GM11168 (cell line): ENCODE measurements around the gene ENGASE.

Source experiments
- in situ Hi-C: fragments of 300-500 bp; cut with MboI; formaldehyde crosslinking; loops from one replicate; pipeline ENCODE4 v1.12.0; 2022; ENCODE audit warnings: low sequenced_read_pairs; ENCODE audit not compliant: unreplicated experiment

The ENGASE gene

GRCh38 chr17:79108232-79108850, 33.7 kb downstream of the ENGASE start:
- in situ Hi-C loops, result loop anchor here (10.0 kb wide), 1 partner anchor 286 kb away; no protein-coding TSS in a partner anchor

DNA sequence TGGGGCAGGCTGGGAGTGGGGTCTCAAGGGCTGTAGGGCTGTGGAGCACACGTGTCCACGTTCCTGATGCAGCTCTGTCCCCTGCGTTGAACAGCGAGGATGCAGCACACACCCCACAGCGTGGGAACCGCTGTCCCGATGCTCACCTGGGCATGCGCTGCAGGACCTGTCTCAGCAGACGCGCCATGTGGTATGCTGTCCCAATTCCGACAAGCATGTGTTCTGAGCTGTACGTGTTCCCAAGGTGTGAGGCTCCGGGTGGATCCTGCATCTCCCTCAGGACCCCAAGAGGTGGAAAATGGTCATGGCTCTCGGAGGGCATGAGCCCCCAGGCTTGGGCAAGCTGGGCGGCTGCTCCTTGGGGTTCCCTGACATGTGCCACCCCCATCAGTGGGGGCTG, 34.2 kb downstream of the ENGASE start:
- in situ Hi-C loops, result loop anchor here (10.0 kb wide), 1 partner anchor 286 kb away; no protein-coding TSS in a partner anchor

GRCh38 chr17:79109584-79109983, 35.0 kb downstream of the ENGASE start:
- in situ Hi-C loops, result loop anchor here (10.0 kb wide), 1 partner anchor 285 kb away; no protein-coding TSS in a partner anchor

DNA sequence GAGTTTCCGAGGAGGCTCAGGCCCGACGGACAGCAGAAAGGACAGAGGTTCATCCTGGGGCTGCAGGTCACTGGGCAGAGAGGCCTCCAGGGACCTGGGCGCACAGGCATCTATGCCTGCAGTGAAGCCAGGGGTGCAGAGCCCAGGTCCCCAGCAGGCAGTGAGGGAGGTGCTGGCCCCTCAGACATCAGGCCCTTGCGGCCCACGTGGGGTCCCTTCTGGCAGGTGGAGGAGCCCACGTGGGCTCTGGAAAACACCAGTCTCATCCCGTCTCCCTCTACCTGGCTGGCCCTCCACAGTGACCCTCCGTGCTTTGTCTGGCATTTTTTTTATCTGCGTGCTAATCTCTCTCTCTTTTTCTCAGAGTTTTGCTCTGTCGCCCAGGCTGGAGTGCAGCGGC, 36.5 kb downstream of the ENGASE start:
- in situ Hi-C loops, result no loop called here

DNA sequence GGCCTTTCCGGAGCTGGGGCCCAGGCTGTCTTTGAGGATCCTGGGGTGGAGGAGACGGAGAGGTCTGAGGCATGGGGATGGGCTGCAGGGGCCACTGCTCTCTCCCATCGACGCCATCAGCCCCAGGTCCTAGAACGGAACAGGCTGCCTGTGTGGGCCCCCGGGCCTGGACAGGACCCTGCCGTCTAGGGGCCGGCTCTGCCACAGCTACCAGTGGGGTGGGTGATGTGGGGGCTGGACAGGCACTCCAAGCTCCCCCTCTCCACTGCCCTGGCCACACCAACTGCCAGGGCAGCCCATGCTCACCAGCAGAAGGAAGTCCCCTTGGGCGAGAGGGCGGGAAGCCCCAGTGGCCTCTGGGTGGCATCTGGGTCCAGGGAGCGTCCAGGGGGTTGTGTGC, 37.8 kb downstream of the ENGASE start:
- in situ Hi-C loops, result no loop called here

GRCh38 chr17:79113699-79114457, 39.3 kb downstream of the ENGASE start:
- in situ Hi-C loops, result no loop called here

DNA sequence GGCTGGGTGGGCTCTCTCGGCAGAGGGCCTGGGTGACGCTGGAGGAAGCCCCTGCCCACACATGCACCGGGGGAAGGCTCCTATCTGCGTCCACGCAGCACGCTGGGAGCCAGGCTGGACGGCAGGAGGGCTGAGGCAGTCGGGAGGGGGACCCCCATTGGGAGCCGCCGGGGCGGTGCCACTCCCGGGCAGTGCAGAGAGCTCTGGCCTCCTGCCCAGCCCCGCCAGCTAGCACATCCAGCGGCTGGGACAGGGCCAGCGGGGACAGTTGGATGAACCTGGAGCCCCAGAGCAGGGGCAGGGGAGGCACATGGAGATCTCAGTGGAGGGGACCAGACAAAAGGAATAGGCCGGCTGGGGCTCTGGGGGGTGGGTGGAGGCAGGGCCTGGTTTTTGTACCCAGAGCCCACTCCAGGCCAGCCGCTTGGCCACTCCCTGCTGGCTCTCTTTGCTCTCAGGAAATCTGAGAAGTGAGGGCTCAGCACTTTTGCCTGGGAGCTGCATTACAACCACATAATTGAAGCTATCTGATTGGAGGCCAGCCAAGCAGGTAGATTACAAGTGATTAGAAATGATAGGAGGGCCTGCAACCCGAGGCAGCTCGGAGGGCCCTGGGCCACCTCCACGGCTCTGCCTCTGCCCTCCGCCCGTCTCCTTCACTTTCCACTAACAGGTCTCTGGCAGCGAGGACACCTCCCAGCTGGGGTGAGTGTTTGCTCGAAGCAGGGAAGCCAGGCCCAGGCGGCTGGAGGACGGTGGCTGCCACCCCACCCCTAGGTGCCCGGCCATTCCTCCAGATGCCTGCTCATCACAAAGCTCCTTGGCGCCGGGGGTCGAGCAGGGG, 40.1 kb downstream of the ENGASE start:
- in situ Hi-C loops, result no loop called here

GRCh38 chr17:79115487-79115886, 40.9 kb downstream of the ENGASE start:
- in situ Hi-C loops, result no loop called here

DNA sequence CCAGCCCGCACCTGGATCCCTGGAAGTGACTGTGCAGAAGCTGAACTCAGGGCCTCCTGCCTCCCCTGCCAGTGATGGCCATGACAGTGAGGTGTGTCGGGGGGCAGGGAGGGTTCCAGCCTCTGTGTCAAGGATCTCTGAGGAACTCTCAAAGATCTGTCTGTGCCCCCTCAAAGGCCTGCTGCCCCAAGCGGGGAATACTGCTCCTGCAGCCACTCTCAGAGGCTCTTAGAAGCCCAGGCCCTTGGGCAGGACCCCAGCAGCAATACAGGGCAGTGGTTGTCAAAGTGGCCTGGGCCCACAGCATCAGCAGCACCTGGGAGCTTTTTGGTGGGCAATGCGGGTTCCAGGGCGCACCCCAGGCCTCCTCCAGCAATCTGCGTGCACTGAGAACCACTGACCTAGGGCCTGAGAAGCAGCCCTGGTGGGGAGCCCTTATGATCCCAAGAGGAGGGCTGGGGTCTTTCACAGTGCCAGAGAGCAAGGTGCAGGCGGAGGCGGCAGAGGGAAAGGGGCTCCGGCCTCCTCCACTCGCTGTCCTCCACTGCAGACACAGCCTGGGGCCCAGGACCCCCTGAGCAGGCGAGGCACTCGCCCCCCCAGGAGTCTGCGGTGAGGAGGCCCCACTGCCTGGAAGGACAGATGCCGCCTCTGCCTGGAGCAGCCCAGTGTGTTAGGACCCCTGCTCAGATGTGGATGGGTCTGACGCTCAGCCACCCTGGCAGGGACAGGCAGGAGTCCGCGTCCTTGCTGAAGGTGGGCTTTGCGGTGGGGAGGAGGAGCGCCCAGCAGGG, 42.1 kb downstream of the ENGASE start:
- in situ Hi-C loops, result no loop called here

DNA sequence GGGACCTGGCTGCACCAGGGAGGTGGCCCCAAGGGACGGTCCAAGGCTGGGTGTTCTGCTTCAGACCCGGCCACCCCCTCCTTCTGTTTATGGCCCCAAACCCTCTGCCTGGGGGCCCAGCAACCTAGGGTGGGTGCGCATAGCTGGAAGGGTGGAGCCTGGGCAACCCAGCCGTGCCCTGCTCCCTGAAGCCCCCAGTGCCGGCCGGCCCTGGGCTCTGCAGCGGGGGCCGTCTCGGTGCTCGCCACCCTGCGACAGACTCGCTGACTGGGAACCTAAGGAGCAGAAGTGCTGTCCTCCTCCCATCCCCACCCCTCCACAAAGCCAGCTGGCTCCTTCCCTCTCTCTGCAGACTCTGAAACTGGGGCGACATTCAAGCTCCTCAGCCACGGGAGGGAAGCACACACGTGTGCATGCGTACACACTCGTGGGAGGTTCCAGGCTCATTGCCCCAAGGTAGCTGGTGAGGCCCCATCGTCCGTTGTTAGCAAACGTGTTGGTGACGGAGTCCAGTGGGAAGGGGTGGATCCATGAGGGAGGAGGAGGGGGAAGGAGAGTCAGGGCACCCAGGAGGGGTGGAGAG, 43.4 kb downstream of the ENGASE start:
- in situ Hi-C loops, result no loop called here

DNA sequence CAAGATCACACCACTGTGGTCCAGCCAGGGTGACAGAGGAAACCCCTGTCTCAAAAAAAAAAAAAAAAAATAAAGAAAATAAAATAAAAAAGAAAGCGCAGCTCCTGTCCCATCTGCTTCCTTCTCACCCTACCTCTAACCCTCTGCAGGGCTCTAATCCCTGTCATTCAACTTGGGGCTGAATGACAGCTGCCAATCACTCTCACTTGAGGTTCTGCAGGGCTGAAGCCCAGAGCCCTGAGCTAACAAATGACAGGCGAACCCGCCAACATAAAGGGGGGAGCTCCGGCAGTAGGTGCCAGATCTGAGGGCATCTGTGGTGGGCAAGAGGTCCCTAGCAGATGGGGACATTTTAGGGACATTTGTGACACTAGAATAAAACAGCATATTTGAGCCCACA, 44.3 kb downstream of the ENGASE start:
- in situ Hi-C loops, result no loop called here

DNA sequence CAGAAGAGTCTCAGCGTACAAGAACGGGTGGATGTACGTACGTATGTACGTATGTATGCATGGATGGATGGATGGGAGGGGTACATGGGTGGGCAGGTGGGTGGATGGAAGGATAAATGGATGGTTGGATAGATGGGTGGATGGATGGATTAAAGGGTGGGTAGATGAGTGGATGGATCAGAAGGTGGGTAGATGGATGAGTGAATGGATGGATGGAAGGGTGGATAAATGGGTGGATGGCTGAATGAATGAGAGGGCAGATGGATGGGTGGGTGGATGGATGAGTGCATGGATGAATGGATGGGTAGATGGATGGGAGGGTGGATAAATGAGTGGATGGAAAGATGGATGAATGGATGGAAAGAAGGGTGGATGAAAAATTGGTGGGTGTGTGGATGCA, 45.6 kb downstream of the ENGASE start:
- in situ Hi-C loops, result no loop called here

DNA sequence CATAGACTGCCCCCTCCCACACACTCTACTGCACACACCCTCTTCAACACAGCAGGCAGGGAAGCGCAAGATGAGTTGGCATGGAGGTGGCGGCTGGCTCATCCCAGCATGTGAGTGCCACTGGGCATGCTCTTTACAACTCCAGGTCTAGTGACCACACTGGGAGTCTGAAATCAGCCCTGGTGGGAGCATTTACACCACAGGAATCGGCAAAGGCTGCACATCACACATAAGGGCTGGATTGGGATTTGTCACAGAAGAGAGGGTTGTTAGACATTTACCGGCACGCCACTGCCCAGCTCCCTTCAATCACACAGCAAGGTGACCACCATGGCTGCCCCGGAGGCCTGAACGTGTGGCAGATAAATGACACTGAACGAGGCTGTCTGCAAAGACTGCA, 49.4 kb downstream of the ENGASE start:
- in situ Hi-C loops, result no loop called here

DNA sequence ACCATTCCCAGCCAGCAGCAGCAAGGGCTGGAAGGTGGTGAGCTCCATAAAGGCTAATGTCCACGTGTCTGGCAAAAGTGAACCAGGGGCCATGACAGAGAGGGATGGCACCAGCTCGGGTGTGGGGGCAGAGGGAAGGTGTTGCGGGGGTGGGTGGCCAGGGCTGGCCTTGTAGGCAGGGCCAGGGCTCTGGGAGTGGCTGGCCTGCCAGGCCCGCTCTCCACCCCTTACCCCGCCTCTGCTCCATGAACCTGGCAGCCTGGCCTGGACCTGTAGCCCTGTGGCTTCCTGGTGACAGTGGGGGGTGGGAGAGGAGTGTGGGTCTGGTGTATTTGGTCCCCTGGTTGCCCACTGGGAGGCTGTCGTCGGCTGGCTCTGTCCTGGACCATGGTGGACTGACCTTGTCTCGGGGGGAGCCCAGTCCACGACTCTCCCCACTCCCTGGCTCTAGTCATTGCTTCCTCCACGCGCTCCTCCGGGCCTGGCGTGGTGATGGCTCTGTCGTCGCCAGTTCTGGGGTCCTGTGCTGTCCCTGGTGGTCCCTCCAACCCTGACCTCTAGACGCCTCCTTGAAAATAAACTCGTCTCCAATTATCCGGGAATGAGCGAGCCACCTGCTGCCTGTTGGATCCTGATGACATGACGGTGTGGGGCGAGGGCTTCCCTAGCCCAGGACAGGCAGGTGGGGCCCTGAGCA, 50.0 kb downstream of the ENGASE start:
- in situ Hi-C loops, result no loop called here

GRCh38 chr17:79125503-79125902, 50.9 kb downstream of the ENGASE start:
- in situ Hi-C loops, result no loop called here

DNA sequence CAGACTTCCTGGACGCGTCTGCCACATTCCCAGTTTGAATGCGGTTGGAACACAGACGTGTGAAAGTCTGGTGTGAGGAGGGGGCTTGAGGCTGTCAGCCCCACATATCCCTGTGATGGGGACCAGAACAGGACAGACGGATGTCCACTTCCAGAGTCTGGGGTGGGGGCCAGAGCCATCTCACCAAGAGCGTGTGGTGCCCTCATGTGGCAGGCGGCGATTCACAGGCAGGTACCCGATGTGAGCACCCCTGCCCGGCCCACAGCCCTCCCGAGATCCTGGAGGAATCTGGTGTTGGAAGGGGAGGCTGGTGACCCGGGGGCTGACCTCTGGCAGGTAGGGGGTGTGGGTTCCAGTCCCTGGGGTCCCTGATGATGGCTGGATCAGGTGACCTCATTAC, 51.5 kb downstream of the ENGASE start:
- in situ Hi-C loops, result no loop called here

GRCh38 chr17:79127534-79128135, 53.0 kb downstream of the ENGASE start:
- in situ Hi-C loops, result no loop called here

DNA sequence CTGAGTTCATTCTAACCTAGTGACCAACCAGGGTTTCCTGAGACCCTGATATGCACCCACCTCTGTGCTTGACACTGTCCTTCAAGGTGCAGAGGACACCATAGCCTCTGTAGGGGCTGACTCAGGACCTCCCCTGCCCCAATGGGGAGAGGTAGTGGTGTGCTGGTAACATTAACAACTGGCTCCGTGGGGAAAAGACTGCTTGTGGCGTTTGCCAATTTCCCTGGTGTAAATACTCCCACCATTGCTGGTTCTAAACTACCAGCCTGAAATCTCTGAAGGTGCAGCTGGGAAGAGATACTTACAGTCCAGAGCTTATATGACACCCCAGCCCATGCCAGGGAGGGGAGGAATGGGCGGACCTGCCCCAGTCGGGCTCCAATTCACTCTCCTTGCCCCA, 54.9 kb downstream of the ENGASE start:
- in situ Hi-C loops, result no loop called here
